Coronary artery (tissue), 2 donors: Measurements from ENCODE around the gene CATSPERD.
A peak's percentile ranks its signal among the peaks of the same experiment; 100 is the strongest.
"Not testable (repeated sequence)": the region's sequence is repeated elsewhere in the genome, so short reads cannot be mapped to it uniquely, and the experiment has no call there.

Experiments
- DNase-seq: peaks from one replicate; pipeline ENCODE4 v3.0.0-alpha.2; 2017; ENCODE audit warnings: low spot score
- H3K27ac ChIP-seq, 2 donors: fragments of 200-600 bp; sonication (generic); one replicate each; pipeline ENCODE4 v1.5.1; 2016 to 2019
- H3K4me3 ChIP-seq: fragments of 200-600 bp; sonication (generic); 2 replicates; pipeline ENCODE4 v1.5.1; 2016; ENCODE audit warnings: mild to moderate bottlenecking, moderate library complexity
- CTCF ChIP-seq: fragments of 200-600 bp; sonication (generic); IDR thresholded peaks from one replicate; pipeline ENCODE4 v1.5.1; 2019; ENCODE audit warnings: antibody characterized with exemption

CATSPERD gene

GRCh38 chr19:5714816-5715215 lies 5.6 kb upstream of the CATSPERD start:
- Histone ChIP-seq H3K4me3 (no peak overlapping the region), H3K27ac (no peak overlapping the region)
- TF ChIP-seq CTCF: no peak
- DNase-seq: no peak

- no peak for DNase-seq
- Histone ChIP-seq H3K4me3 (no peak overlapping the region), H3K27ac (no peak overlapping the region)
- TF ChIP-seq CTCF: no peak
These were observed 3.1 kb upstream of the CATSPERD start for GRCh38 chr19:5717215-5717935.

GRCh38 chr19:5718037-5718578 lies 2.3 kb upstream of the CATSPERD start:
- no peak for DNase-seq
- Histone ChIP-seq H3K4me3 (peak overlapping the region; percentile 87), H3K27ac (no peak overlapping the region)
- no peak for TF ChIP-seq CTCF

- no peak for DNase-seq
- Histone ChIP-seq H3K4me3 (peak overlapping the region; percentile 87), H3K27ac (peak overlapping the region in 1 of 2 donors; percentile 97)
- no peak for TF ChIP-seq CTCF
These were observed 1.7 kb upstream of the CATSPERD start for GRCh38 chr19:5718579-5719273.

GRCh38 chr19:5719274-5719960 lies 1.0 kb upstream of the CATSPERD start:
- no peak for TF ChIP-seq CTCF
- H3K4me3 ChIP-seq: peak overlapping the region; percentile 87
- DNase-seq: no peak
- H3K27ac ChIP-seq: peak overlapping the region; percentile 91 to 97

- no peak for TF ChIP-seq CTCF
- DNase-seq: no peak
- H3K4me3 ChIP-seq: no peak overlapping the region
- H3K27ac ChIP-seq: no peak overlapping the region
These were observed 7.1 kb downstream of the CATSPERD start for GRCh38 chr19:5727453-5728050.

GRCh38 chr19:5733172-5733571 lies 12.7 kb downstream of the CATSPERD start:
- not testable (repeated sequence) for H3K27ac ChIP-seq, H3K4me3 ChIP-seq, DNase-seq
